Measurements from ENCODE around the gene TFAP2E.

GRCh38 chr1:35605071-35605866, 32.2 kb downstream of the TFAP2E start:
- TF ChIP-seq CTCF (IDR thresholded peaks at IDR 0.05) (no peak), POLR2AphosphoS5 (IDR thresholded peaks at IDR 0.05; ENCODE audit: low read depth, low read length) (no peak)
